B cell (primary cell): ENCODE results near the gene UNC119.
"Not testable (repeated sequence)": the region's sequence is repeated elsewhere in the genome, so short reads cannot be mapped to it uniquely, and the experiment has no call there.

Experiments used
- EZH2 ChIP-seq: IDR thresholded peaks from 2 replicates; pipeline ENCODE4 v1.6.1; 2012; ENCODE audit warnings: borderline replicate concordance, low read depth, mild to moderate bottlenecking, moderate library complexity, low read length; ENCODE audit not compliant: insufficient read depth, poor library complexity, severe bottlenecking
- TF ChIP-seq, protein P1 (sequence below): fragments of 200-600 bp; IDR thresholded peaks from one replicate; pipeline ENCODE4 v1.8.0; 2022; ENCODE audit warnings: antibody characterized with exemption, mild to moderate bottlenecking

DNA sequence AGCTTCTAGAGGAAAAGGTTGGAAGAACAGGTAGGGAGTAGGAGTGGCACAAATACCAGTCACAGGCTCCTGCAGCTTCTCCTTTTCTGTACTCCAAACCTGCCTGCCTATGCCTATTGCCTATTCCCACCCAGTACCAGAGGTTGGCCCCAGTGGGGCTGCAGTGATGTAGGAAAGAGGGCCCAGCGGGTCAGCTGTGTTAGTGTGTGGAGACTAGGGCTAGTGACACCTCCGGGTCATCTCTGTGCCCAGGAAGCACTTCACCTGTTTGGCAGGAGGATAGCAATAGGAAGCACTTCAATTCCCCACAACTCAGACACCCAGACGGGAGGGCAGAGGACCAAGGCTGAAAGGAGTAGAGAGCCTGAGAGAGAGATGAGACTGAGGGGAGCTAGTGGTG, 23.6 kb upstream of the UNC119 start:
- TF ChIP-seq, protein P1, sequence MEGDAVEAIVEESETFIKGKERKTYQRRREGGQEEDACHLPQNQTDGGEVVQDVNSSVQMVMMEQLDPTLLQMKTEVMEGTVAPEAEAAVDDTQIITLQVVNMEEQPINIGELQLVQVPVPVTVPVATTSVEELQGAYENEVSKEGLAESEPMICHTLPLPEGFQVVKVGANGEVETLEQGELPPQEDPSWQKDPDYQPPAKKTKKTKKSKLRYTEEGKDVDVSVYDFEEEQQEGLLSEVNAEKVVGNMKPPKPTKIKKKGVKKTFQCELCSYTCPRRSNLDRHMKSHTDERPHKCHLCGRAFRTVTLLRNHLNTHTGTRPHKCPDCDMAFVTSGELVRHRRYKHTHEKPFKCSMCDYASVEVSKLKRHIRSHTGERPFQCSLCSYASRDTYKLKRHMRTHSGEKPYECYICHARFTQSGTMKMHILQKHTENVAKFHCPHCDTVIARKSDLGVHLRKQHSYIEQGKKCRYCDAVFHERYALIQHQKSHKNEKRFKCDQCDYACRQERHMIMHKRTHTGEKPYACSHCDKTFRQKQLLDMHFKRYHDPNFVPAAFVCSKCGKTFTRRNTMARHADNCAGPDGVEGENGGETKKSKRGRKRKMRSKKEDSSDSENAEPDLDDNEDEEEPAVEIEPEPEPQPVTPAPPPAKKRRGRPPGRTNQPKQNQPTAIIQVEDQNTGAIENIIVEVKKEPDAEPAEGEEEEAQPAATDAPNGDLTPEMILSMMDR: not testable (repeated sequence)
- not testable (repeated sequence) for TF ChIP-seq EZH2
